Thyroid gland (tissue), 4 donors: Measurements from ENCODE around the gene RTN1.

ENCODE experiments used
- POLR2A ChIP-seq, 2 donors: fragments of 450-650 bp; IDR thresholded peaks; one replicate each; pipeline ENCODE4 v1.6.1; 2017; ENCODE audit warnings: antibody characterized with exemption in 2 of 2, mild to moderate bottlenecking in 2 of 2, moderate library complexity in 1 of 2
- TF ChIP-seq, protein P1 (sequence below), 6 experiments: fragments of 200-600 bp in 3 of 6; fragments of 450-650 bp in 3 of 6; sonication (generic) in 3 of 6; IDR thresholded peaks; one replicate each; pipeline ENCODE4 v1.5.1; 2016 to 2019; ENCODE audit warnings: antibody characterized with exemption in 6 of 6, mild to moderate bottlenecking in 2 of 6, inconsistent platforms in 1 of 6, moderate library complexity in 1 of 6

DNA sequence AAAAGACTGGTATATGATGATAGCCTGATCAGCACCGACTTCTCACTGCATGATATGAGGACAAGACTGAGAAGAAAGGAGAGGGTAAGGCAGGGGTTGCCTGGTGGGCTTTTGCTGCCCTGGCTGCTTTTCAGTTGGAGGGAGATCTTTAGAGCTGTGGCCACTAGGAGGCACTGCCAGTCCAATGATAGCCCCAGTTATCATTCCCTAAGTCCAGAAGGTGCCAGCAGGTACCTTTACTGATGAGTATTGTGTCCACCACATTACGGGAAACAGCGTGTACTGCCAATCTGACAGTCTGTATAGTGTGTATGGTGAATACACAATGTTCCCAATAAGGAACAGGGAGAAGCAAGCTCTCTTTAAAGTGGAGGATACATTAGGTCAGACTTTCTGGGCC is 238.2 kb downstream of the RTN1 start:
- TF ChIP-seq, protein P1, sequence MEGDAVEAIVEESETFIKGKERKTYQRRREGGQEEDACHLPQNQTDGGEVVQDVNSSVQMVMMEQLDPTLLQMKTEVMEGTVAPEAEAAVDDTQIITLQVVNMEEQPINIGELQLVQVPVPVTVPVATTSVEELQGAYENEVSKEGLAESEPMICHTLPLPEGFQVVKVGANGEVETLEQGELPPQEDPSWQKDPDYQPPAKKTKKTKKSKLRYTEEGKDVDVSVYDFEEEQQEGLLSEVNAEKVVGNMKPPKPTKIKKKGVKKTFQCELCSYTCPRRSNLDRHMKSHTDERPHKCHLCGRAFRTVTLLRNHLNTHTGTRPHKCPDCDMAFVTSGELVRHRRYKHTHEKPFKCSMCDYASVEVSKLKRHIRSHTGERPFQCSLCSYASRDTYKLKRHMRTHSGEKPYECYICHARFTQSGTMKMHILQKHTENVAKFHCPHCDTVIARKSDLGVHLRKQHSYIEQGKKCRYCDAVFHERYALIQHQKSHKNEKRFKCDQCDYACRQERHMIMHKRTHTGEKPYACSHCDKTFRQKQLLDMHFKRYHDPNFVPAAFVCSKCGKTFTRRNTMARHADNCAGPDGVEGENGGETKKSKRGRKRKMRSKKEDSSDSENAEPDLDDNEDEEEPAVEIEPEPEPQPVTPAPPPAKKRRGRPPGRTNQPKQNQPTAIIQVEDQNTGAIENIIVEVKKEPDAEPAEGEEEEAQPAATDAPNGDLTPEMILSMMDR (IDR thresholded peaks at IDR 0.05) = peak; percentile 31 to 77 (median 58)
- no peak for TF ChIP-seq POLR2A (IDR thresholded peaks at IDR 0.05)
